Heart right ventricle (tissue), 16 donors: ENCODE measurements around the gene HYOU1. TPM values are rescaled to one million over a fixed set of nuclear protein-coding genes. Genes with fewer than 3 reads are reported as not detected.

Source experiments
- ATAC-seq, 8 donors: fragments of 200-7000 bp; cut with Tn5 transposase; one replicate each; pipeline ENCODE4 v1.9.1; 2020; ENCODE audit warnings: mild to moderate bottlenecking in 8 of 8, moderate library complexity in 8 of 8, moderate number of reproducible peaks in 1 of 8
- DNase-seq, 2 donors: peaks; one replicate each; pipeline ENCODE4 v3.0.0-alpha.2; 2020
- H3K27ac ChIP-seq, 10 donors: fragments of 200-600 bp; sonication (generic) in 2 of 10; one replicate each; pipeline versions ENCODE4 v1.5.0 to v1.8.0; 2020 to 2022; ENCODE audit warnings: mild to moderate bottlenecking in 3 of 10
- H3K27me3 ChIP-seq, 7 donors: fragments of 200-600 bp; one replicate each; pipeline ENCODE4 v1.8.0; 2021 to 2022; ENCODE audit warnings: mild to moderate bottlenecking in 2 of 7
- H3K36me3 ChIP-seq, 9 donors: fragments of 200-600 bp; sonication (generic) in 1 of 9; one replicate each; pipeline versions ENCODE4 v1.5.0 to v1.8.0; 2020 to 2022; ENCODE audit warnings: mild to moderate bottlenecking in 2 of 9
- H3K4me1 ChIP-seq, 9 donors: fragments of 200-600 bp; sonication (generic) in 1 of 9; one replicate each; pipeline versions ENCODE4 v1.5.0 to v1.8.0; 2020 to 2022; ENCODE audit warnings: mild to moderate bottlenecking in 4 of 9
- H3K4me3 ChIP-seq, 10 donors: fragments of 200-600 bp; sonication (generic) in 2 of 10; one replicate each; pipeline versions ENCODE4 v1.5.0 to v1.8.0; 2020 to 2022; ENCODE audit warnings: mild to moderate bottlenecking in 7 of 10, moderate library complexity in 2 of 10
- H3K9me3 ChIP-seq, 11 donors: fragments of 200-600 bp in 10 of 11; sonication (generic) in 2 of 11; one replicate each; pipeline versions ENCODE4 v1.5.0 to v1.8.0; 2013 to 2022; ENCODE audit warnings: mild to moderate bottlenecking in 2 of 11, control low read depth in 1 of 11, moderate library complexity in 1 of 11
- CTCF ChIP-seq, 9 donors: fragments of 200-600 bp; sonication (generic) in 2 of 9; IDR thresholded peaks; one replicate each; pipeline versions ENCODE4 v1.5.0 to v1.8.0; 2021 to 2022; ENCODE audit warnings: antibody characterized with exemption in 9 of 9, mild to moderate bottlenecking in 5 of 9, moderate library complexity in 1 of 9
- WGBS, 2 donors: extraction: QIAGEN DNeasy Blood & Tissue Kit; methylation state at CpG; one replicate each; pipeline ENCODE4 v1.1.7; 2013; ENCODE audit warnings: inconsistent platforms in 1 of 2; 5-methylcytosine and 5-hydroxymethylcytosine counted together
- intact Hi-C, 10 donors: fragments of 100-400 bp; cut with DNase I; formaldehyde crosslinking; loops; one replicate each; pipeline versions ENCODE4 v1.11.1 to v1.14.2; 2022
- polyA plus RNA-seq, 2 donors: library from polyadenylated mRNA; stranded (reverse); fragments of 200-250 nt; gene quantifications; one replicate each; pipeline ENCODE4 v1.2.3, GENCODE V29; 2013
- total RNA-seq, 10 donors: library from RNA; stranded (reverse); fragmentation: NEBNext Ultra II Directional in 3 of 10; extraction: Animal tissue kit (Norgen Biotek cat#: 25700) in 3 of 10; gene quantifications; one replicate each; pipeline versions ENCODE4 v1.2.1 to v1.2.4, GENCODE V29; 2021 to 2023
- donor health status: Arrhythmogenic right ventricular cardiomyopathy.
- donor health status: ischemic (EF 13 %, LVEDD 7.1; RV severe dilation, severe dysfunction).
- donor health status: healthy with polysubstance abuse.
- donor health status: DM: no; HTN: yes; CAD: no.
- donor health status: DM: no; HTN: no; CAD: no.
- donor health status: ischemic (EF 25% LVEDD 6.9; RV normal size, moderate dysfunction).
- donor health status: ischemic (EF 25% LVEDD 5.7; RV mildly dilated, moderate dysfunction).
- donor health status: healthy.
- donor health status: DM: yes; HTN: yes; CAD: no.
- donor health status: Ischemic cardiomyopathy.
- donor health status: ischemic (EF 35%, LVEDD 5.7; RV mildly dilated, moderate dysfunction).
- donor health status: nonischemic (EF 11% LVEDD 7.7; RV severe dilation, severe dysfunction).
- donor health status: DM: yes; HTN: yes; CAD: no.
- donor health status: PGD.
- donor health status: ischemic (EF 29% LVEDD 5.4; RV normal size, mild dysfunction).
- donor health status: nonischemic (EF 23%, LVEDD 6.1; RV moderate dilation, normal function).

The HYOU1 gene
- total and polyA plus RNA-seq, 12 donors: 33.0 to 179 (median 64.4) TPM

GRCh38 chr11:119027561-119028345, 29.3 kb downstream of the HYOU1 start:
- H3K27me3 ChIP-seq: no peaks in the 10 kb centered on the region
- no peak overlapping the region for H3K4me3 ChIP-seq
- no peak for DNase-seq
- no peaks in the 10 kb centered on the region for H3K9me3 ChIP-seq
- intact Hi-C loops: no loop called here
- H3K27ac ChIP-seq: no peak overlapping the region
- peaks cover 0 to 52% (median 11%) of the 10 kb centered on the region in 9 donors for H3K36me3 ChIP-seq
- no peak for TF ChIP-seq CTCF (IDR thresholded peaks at IDR 0.05)
- 94 to 98% methylated on average over 9 of the region's 9 CpGs for WGBS, 2 donors
- no peak for ATAC-seq
- H3K4me1 ChIP-seq: peaks cover 13 to 49% (median 39%) of the 10 kb centered on the region in 9 donors

- ATAC-seq: no peak
- Histone ChIP-seq H3K27me3 (no peaks in the 10 kb centered on the region), H3K27ac (no peak overlapping the region), H3K9me3 (no peaks in the 10 kb centered on the region), H3K4me1 (peaks cover 13 to 49% (median 39%) of the 10 kb centered on the region in 9 donors), H3K4me3 (no peak overlapping the region), H3K36me3 (peaks cover 0 to 60% (median 18%) of the 10 kb centered on the region in 9 donors)
- WGBS, 2 donors: 96 to 98% methylated on average over 2 of the region's 2 CpGs
- intact Hi-C loops: no loop called here
- no peak for DNase-seq
- no peak for TF ChIP-seq CTCF (IDR thresholded peaks at IDR 0.05)
Measured at GRCh38 chr11:119026970-119027369, 30.0 kb downstream of the HYOU1 start.

GRCh38 chr11:119025978-119026766, 30.8 kb downstream of the HYOU1 start:
- H3K27ac ChIP-seq: peak overlapping the region in 2 of 10 donors; percentile 57 to 87
- no peaks in the 10 kb centered on the region for H3K9me3 ChIP-seq
- no peak for ATAC-seq
- H3K4me1 ChIP-seq: peaks cover 13 to 53% (median 41%) of the 10 kb centered on the region in 9 donors
- intact Hi-C loops: no loop called here
- DNase-seq: no peak
- no peak overlapping the region for H3K4me3 ChIP-seq
- no peaks in the 10 kb centered on the region for H3K27me3 ChIP-seq
- H3K36me3 ChIP-seq: peaks cover 0 to 68% (median 25%) of the 10 kb centered on the region in 9 donors
- 86 to 87% methylated on average over 16 of the region's 16 CpGs for WGBS, 2 donors
- no peak for TF ChIP-seq CTCF (IDR thresholded peaks at IDR 0.05)

- H3K4me1 ChIP-seq: peaks cover 13 to 56% (median 43%) of the 10 kb centered on the region in 9 donors
- H3K27ac ChIP-seq: peak overlapping the region in 4 of 10 donors; percentile 57 to 87 (median 66)
Measured at GRCh38 chr11:119025541-119025940, 31.5 kb downstream of the HYOU1 start.

More at GRCh38 chr11:119025541-119025940, 31.5 kb downstream of the HYOU1 start:
- no peak for ATAC-seq
- no peak overlapping the region for H3K4me3 ChIP-seq
- peaks cover 0 to 74% (median 25%) of the 10 kb centered on the region in 9 donors for H3K36me3 ChIP-seq
- intact Hi-C loops: no loop called here
- H3K9me3 ChIP-seq: no peaks in the 10 kb centered on the region
- no peaks in the 10 kb centered on the region for H3K27me3 ChIP-seq
- DNase-seq: no peak
- no peak for TF ChIP-seq CTCF (IDR thresholded peaks at IDR 0.05)
- 88 to 91% methylated on average over 5 of the region's 5 CpGs for WGBS, 2 donors
